ENCODE data around the gene MMRN1.

Gene MMRN1

DNA sequence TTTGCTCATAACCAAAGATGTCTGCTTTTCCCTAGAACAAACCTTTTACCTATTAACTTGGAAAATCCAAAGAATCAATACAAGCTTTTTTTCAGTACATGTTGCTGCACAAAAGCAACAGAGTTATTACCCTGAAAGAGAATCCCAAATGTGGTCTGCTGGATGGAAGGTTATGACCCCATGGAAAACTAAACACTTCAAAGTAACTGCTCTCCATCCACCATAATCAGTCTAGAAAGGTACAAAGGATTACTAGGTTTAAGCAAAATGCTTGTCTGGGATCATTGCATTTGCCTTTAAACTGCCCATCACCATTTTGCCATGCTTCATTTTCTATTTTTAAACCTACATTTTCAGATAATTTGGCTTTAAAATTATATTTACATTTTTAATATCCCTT lies 11.7 kb downstream of the MMRN1 start:
- POLR2A ChIA-PET (ENCODE audit: low non-redundant PET) = no interaction called here
- CTCF ChIA-PET = no interaction called here

DNA sequence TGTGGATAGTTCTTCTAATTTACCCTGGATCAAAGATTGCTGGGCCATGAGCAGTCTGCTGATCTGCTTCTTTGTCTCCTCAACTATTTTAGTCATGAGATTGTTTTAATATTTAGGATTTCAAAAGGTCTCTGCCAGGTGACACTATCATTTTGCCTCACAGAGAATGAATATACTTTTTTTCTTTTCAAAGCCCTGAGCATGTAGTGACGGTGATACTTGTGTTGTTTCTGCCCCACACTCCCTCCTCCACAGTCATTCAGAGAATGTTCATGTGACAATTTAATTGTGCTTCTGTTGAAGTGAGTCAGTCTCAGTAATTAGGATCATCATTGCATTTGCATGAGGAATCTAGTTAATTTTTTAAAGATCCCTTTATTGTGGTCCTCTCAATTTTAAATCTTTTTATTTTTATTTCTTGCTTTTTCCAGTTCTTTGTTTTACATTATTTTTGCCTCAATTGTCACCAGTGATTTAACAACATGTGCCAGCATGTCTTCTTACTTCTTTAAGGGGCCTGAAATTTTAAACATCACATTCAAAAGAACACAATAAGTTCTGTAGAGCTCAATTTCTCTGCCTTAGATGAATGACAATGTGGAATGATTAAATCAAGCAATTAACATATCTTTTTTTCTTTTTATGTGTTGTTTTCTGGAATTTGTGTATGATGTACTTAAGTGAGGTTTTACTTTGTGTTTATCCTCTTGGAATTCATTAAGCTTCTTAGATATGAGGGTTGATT lies 12.3 kb downstream of the MMRN1 start:
- TF ChIP-seq, protein P1, sequence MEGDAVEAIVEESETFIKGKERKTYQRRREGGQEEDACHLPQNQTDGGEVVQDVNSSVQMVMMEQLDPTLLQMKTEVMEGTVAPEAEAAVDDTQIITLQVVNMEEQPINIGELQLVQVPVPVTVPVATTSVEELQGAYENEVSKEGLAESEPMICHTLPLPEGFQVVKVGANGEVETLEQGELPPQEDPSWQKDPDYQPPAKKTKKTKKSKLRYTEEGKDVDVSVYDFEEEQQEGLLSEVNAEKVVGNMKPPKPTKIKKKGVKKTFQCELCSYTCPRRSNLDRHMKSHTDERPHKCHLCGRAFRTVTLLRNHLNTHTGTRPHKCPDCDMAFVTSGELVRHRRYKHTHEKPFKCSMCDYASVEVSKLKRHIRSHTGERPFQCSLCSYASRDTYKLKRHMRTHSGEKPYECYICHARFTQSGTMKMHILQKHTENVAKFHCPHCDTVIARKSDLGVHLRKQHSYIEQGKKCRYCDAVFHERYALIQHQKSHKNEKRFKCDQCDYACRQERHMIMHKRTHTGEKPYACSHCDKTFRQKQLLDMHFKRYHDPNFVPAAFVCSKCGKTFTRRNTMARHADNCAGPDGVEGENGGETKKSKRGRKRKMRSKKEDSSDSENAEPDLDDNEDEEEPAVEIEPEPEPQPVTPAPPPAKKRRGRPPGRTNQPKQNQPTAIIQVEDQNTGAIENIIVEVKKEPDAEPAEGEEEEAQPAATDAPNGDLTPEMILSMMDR (conservative IDR thresholded peaks at IDR 0.05; ENCODE audit: low read depth) = no peak
- DNase-seq (ENCODE audit: low spot score) = no peak
- H3K27ac ChIP-seq = no peak overlapping the region
- ChIA-PET CTCF (no interaction called here), POLR2A (ENCODE audit: low non-redundant PET) (no interaction called here)

More for the DNA sequence above, 11.7 kb downstream of the MMRN1 start:
- DNase-seq (ENCODE audit: low spot score) = no peak
- H3K27ac ChIP-seq = no peak overlapping the region
- TF ChIP-seq, protein P1 (conservative IDR thresholded peaks at IDR 0.05; ENCODE audit: low read depth) = no peak

DNA sequence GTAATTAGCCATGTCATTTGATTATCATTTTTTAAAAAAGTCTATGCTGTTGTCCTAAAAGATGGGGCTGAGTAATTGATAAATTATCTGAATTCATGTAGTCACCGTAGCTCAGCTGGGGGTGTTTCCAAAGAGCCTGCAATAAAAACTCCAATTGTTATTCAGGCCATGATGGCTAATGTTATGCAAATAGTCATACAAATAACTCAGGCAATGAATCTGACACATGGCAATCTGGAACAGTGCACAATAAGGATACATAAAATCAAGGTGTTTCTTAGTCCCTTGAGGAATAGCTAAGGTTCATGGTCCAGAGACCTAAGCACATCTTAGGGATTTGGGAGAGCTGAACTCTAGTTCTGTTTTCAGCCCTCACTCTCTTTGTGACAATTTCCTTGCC lies 15.2 kb downstream of the MMRN1 start:
- TF ChIP-seq, protein P1 (conservative IDR thresholded peaks at IDR 0.05; ENCODE audit: low read depth) = no peak
- POLR2A ChIA-PET (ENCODE audit: low non-redundant PET) = interaction anchor here (0.6 kb wide), 1 partner anchor 469 kb away, joined by 3 read pairs; no protein-coding TSS in a partner anchor

DNA sequence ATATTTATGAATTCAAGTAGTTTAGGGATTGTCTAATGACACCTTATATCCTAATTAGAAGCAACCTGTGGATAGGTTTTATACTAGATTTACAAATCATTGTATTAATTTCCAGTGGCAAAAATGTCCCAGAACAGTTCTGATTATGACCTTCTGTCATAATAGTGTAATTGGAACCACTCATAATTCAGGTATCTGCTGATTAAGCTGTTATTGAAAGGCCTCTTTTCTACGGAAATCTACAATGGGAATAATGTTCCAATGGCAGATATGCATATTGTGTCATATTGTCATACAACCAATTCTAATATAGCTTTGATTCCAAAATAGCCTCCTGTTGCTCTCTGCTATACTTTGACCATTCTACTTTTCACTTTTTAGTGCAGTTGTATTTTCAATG lies 19.0 kb downstream of the MMRN1 start:
- ChIA-PET POLR2A (ENCODE audit: low non-redundant PET) (no interaction called here), CTCF (interaction anchor here (0.6 to 1.0 kb wide), 2 partner anchors 342 to 444 kb away, joined by 3 to 5 read pairs; no protein-coding TSS in a partner anchor)
- TF ChIP-seq, protein P1 (conservative IDR thresholded peaks at IDR 0.05; ENCODE audit: low read depth) = no peak
- H3K27ac ChIP-seq = no peak overlapping the region
- no peak for DNase-seq (ENCODE audit: low spot score)

More for the DNA sequence above, 15.2 kb downstream of the MMRN1 start:
- CTCF ChIA-PET = interaction anchor here (0.6 kb wide), 1 partner anchor 316 kb away, joined by 3 read pairs; no protein-coding TSS in a partner anchor
- DNase-seq (ENCODE audit: low spot score) = no peak
- H3K27ac ChIP-seq = no peak overlapping the region

DNA sequence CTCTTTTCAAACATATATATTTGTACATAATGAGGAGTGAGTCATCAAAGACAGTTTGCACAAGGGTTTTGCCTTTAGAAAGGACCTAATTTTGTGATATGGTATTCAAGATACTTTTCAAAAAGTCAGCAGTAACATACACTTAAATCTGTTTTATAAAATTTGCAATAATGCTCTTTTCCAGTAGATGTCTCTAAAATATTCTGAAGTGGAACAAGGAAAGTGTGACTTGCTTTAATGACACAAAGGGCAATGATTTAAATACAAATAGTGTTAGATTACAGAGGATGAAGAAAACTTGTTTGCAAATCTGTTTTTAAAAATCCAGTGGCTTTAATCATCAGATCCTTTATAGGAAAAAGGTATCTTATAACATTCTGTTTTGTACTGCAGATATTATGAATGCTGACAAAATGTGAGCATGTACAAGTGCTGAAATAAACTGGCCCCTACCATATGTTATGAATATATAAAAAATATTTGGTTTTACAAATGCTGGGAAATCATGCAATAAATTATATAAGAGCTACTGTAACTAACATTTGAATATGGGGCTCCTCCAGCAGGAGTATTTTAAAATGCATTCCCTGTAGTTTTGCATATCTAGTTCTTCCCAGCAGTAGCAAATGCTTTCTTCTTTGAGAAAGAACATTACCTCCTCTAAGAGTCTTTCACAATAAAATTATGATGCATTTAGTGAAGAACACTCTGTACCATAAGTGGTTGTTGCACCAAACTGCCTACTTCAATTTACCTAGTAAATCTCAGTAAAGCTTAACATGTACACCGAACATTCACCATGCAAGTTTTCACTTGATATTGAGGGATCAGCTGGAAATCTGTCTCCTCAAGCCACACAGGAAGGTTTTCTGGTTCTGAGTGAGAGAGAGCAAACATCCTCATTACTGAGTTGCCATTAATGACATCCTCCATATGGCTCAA lies 20.2 kb downstream of the MMRN1 start:
- no peak for DNase-seq (ENCODE audit: low spot score)
- ChIA-PET POLR2A (ENCODE audit: low non-redundant PET) (no interaction called here), CTCF (interaction anchor here (0.6 to 1.0 kb wide), 3 partner anchors 15 to 445 kb away, joined by 4 to 5 read pairs (median 4); no protein-coding TSS in a partner anchor)
- TF ChIP-seq, protein P1 (conservative IDR thresholded peaks at IDR 0.05; ENCODE audit: low read depth) = peak; percentile 19; the same call in 1 of the 2 replicates
- no peak overlapping the region for H3K27ac ChIP-seq

DNA sequence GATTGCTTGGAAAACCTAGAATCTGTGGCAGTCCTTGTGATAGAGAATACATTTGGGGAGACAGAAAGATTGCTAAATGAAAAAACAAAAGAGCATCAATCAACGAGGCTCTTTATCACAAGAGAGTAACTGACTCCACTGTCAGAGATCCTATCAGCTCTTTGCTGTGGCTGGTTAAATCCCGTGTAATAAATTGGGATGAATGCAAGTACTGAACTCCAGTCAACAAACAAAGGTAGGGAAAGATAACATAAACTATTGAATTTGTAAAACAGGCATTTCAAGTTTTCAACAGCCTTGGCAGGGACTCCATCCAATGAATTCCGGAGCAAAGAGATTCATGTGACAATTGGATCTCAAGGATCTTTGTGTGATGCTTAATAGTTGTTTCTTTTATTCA lies 21.3 kb downstream of the MMRN1 start:
- TF ChIP-seq, protein P1 (conservative IDR thresholded peaks at IDR 0.05; ENCODE audit: low read depth) = no peak
- POLR2A ChIA-PET (ENCODE audit: low non-redundant PET) = no interaction called here
- CTCF ChIA-PET = interaction anchor here (0.6 kb wide), 1 partner anchor 422 kb away, joined by 4 read pairs; no protein-coding TSS in a partner anchor
- no peak for DNase-seq (ENCODE audit: low spot score)
- no peak overlapping the region for H3K27ac ChIP-seq
